NCI-H524 treated with DMSO at 0.1 percent for 48 hours (cell line): ENCODE measurements around the gene ANGPTL4.
A peak's percentile ranks its signal among the peaks of the same experiment; 100 is the strongest.
"Not testable (repeated sequence)": the region's sequence is repeated elsewhere in the genome, so short reads cannot be mapped to it uniquely, and the experiment has no call there.

ENCODE experiments used
- DNase-seq: peaks from one replicate; lab custom pipeline; 2025; lab: John Stamatoyannopoulos, UW

Gene ANGPTL4

DNA sequence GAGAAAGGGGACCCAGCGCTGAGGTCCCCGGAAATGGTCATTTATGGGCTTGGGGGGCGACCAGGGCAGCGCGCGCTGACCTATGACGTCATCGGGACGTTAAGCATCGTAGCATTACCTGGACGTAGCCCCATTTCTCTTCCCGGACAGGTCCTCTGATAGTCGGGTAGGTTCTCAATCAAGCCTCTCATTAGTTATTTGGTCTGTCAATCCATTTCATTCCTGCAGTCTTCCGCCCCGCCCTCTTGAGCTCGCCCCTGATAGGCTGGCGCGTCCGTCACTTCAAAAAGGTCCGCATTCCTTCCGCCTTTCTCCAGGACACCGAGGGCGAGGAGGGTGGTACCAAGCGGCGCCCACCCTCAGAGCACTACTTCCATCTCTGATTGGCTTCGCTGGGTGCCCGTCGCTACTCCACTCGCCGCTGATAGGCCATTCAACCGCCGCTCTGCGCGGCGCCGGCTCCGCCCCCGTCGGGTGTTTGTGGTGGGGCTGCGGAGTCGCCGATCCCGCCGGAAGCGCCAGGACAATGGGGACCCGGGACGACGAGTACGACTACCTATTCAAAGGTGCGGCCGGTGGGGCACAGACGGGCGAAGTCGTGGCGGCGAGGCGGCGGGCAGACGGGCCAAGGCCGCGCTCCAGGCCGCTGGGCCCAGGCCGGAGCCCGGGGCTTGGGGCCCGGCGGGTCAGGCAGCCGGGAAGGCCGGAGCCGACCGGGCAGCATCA lies 26.1 kb downstream of the ANGPTL4 start, which contains the start of gene RAB11B:
TSS of gene RAB11B (plus strand) at position 470 of the 726 bp plus-strand sequence. CDS start at position 527, 57 bp downstream.
- peak; percentile 100 for DNase-seq

DNA sequence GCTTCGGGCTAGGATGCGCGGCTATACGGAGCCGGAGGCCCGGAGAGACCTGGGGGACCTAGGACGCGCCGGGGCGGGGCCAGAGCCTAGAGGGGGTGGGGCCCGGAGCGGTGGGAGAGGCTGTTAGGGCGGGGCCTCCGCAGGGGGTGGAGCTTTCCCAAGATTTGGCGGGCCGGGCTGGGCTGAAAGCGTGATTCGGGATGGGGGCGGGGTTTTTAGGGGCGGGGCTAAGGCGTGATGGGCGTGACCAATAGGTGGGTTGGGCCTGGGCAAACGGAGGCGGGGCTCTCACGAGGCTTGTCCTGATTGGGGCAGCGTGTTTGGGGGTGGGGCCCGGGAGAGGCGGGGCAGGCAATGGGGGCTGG lies 26.6 kb downstream of the ANGPTL4 start:
- DNase-seq: no peak

DNA sequence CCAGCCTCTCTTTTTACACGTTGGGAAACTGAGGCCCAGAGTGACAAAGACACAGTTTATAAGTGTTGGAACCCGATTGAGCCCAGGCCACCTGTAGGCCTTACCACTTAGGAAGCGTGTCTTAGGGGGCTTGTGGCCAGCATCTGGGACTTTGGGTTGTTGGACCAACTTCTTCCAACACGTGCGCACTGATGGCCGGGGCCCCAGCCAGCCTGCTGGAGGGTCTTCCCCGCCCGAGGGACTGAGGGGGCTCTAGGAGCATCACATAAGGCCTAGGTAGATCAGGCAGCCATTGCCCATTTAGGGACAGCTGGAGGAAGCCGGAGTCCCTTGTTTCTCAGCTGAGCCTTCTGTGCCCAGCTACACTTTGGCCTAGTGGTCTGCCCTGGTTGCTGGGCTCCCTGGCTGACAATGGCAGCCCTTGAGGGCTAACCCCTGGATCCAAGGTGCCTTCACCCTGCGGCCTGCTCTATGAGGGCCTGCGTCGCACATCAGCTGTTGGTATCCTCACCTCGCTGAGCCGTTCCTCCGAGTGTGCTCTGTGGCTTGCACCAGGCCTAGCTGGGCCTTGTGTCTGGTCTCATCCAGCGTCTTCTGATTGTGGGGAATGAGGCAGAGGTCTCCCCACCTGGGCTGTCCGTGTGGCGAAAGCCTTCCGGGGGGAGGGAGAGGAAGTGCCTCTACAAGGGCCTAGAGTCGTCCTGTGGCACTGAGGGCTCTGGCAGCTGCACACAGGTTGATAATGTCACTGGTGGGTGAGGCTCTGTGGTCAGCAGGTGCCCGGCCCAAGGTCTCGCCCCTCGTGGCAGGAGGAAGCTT lies 27.5 kb downstream of the ANGPTL4 start:
- no peak for DNase-seq

DNA sequence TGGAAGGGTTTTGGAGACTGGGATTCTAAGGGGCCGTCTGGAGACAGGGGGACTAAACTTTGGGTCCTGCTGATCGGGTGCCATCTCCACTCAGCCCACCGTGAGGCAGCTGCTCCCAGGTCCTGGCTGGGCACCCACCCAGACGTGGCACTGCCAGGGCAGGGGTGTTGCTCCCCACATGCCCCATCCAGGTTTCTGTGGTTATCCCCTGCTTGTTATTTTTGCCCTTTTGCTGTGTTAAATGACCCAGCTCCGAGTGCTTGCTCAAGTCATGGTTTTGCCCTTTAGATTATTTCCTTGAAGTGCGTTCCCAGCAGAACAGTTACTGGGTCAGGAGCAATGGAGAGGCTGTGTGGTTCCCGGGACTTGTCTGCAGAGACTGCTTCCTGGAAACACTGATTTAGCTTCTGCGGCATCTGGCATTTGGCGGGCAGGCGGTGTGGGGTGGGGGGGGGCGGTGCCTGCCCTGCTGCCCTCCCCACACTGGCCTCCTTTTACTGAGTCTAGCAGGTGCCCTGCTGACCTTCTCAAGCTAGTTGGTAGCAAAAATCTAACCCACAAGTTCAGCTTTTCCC lies 28.1 kb downstream of the ANGPTL4 start:
- DNase-seq: no peak

DNA sequence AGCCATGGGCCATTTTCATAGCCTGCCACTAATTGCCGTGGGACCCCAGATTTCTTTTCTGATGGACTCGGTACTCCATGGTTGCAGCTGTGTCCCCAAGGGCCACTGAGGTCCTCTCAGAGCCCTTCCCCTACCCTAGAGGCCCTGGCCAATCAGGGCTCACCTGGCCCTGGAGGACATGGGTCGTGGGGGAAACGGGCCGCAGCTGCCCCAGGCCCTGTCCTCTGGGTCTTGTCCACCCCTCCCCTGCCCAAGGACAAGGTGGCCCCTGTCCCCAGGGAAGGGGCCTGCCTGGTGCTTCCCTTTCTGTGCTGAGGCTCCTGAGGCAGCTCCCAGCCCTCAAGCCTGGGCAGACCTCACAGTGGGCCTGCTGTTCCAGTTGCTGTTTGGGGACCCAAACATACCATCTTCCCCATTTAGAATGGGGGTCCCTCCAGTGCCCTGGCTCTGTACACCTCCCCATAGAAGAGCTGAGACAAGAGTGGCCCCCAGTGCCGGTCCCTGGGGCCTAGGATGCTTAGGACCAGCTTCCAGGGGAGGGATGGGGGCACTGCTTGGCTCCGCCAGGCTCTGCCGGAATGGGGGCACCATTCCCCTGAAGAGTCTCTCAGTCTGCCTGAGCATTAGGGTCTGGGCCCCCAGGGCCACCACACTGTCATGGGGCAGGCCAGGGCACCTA lies 29.4 kb downstream of the ANGPTL4 start:
- no peak for DNase-seq

DNA sequence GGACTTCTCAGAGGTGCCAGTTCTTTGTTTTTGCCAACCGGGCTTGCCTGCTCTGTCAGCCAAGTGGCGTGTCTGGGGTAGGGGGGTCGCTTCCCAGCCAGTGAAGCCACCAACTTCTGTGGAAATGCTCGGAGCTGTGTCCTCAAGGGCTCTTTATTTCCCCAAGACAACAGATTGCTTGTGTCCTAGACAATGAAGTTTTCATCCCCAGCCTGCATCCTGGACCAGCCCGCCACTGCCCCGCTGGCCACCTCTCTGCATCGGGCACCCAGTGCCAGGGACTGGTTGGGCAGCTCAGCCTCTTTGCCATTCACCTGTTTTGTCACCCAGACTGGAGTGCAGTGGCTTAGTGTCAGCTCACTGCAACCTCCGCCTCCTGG lies 29.9 kb downstream of the ANGPTL4 start:
- no peak for DNase-seq

DNA sequence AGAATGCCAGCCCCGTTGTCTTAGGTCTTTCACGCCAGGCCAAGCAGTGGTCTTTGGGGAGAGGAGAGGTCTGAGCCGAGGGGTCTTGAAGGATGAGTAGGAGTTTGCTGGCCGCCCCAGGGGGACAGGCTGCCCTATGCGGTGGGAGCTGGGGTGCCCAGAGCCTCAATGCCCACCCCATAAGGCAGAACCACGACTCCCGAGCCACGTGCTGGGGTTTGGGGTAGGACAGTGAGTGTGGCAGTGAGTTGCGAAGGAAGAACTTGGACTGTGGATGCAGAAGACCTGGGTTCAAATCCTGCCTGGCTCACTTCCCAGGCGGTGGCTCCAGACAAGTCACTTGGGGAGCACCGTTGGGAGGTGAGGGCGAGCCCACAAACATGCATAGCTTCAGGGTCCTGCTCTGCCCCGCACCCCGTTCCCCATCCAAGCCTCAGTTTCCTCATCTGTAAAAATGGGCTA lies 31.7 kb downstream of the ANGPTL4 start:
- DNase-seq: no peak

DNA sequence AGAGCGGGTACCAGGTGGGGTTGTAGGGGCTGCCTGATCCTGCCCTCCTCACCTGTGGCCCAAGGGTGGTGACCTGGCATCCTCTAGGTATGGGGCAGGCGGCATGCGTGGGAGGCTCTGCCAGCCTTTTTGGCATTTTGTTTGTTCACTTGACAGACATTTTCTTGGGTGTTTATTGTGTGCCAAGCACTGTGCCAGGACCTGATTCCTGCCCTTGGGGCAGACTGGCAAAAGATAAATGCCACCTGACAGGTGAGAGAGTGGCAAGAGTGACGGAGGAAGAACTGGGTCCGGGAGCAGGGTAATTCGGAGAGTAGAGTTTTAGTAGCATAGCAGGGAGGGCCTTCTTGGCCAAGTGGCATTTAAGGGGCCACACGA lies 32.2 kb downstream of the ANGPTL4 start:
- no peak for DNase-seq

DNA sequence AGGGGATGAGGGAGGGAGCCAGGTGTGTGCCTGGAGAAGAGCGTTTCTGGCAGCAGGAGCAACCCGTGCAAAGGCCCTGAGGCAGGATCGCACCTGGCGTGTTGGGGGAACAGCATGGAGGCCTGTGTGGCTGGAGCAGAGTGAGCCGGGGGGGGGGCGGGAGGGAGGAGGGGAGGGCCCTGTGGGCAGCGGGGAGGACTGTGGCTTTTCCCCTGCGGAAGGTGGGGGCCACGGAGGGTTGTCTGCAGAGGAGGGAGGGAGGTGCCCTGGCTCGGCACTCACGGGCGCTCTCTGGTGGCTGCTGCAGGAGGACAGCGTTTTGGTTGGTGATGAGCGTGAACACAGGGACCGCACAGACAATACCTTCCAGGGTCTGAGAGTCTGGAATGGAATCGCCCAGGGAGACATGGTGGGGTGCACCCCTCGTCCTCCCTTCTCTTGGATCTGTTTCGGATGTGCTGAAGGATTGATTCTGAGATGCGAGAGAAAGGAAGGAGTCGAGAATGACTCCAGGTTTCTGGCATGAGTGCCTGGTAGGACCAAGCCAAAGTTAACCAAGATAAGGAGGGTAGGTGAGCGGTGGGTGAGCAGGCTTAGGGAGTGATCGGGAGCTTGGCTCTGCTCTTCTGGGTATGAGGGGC lies 32.7 kb downstream of the ANGPTL4 start:
- DNase-seq: no peak

DNA sequence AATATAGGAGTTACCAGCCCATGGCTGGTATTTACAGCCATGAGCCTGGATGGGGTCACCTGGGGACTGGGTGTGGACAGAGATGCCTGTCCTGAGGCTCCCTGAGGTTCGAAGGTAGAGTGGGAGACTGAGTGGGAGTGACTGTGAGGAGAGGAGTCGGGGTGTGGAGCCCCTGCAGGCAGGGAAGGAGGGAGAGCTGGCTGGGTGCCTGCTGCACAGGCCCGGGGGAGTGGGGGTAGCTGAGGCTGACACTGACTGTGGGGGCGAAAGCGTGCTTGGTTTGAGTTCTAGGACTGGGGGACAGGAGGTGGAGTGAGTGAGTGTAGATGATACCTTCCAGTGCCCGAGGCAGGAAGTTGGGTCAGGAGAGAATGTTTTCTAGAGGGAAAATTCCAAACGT lies 33.3 kb downstream of the ANGPTL4 start:
- DNase-seq: no peak

DNA sequence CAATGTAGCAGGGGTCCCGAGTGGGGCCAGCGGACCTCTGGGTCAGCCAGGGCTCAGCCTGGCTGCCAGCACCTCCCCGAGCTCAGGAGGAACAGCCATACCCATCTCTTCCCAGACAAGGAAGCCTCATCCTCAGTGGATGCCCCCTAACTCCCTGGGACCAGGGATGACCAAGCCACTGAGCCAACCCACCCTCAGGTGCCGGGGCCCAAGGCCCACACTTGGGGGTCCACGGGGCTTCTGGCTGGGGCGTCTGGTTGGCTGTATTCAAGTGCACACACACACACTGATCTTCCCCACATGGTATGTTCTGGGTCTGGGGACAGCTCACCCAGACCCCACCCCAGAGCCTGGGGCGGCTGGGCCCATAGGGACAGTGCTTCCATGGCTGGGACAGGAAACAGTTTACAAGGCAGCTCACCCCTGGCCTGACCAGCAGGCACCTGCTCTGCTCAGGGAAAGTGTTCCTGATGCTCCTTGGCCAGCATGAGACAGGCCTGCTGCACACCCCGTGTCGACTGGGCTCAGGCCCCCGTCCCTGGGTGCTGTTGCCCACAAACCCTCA lies 33.9 kb downstream of the ANGPTL4 start:
- DNase-seq: no peak

DNA sequence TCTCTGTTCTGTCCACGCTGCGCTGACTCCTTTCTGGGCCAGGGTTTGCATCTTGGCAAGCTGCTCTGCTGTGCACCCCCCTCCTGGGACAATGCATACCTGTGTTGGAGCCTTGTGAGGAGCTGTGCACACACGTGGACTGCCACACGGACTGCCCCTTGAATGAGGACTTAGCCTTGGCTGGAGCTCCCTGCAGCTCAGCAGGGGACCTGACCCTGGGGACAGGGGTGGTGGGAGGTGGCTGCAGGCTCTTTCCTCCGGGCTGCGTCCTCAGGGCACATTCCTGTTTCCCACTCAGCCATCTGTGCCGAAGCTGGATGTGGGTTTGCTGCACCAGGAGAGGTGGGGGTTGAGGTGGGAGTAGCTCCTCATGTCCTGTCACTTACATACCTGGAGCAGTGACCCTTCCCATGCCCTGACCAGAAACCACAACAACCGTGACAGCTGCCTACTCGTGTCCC lies 34.4 kb downstream of the ANGPTL4 start:
- no peak for DNase-seq

DNA sequence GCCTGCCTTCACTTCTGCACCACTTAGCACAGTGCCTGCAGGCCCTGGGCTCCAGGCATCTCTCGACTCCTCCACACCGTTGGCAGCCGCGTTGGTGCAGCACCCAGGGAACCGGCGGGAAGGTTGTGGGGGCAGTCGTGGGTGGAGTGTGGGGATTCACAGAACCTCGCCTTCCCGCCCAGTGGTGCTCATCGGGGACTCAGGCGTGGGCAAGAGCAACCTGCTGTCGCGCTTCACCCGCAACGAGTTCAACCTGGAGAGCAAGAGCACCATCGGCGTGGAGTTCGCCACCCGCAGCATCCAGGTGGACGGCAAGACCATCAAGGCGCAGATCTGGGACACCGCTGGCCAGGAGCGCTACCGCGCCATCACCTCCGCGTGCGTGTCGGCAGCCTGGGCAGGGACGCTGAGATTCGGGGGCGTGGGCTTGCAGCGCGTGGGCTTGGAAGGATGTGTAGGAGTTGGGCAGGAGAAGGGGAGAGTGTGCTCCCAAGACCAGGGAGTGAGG lies 35.8 kb downstream of the ANGPTL4 start:
- DNase-seq: no peak

DNA sequence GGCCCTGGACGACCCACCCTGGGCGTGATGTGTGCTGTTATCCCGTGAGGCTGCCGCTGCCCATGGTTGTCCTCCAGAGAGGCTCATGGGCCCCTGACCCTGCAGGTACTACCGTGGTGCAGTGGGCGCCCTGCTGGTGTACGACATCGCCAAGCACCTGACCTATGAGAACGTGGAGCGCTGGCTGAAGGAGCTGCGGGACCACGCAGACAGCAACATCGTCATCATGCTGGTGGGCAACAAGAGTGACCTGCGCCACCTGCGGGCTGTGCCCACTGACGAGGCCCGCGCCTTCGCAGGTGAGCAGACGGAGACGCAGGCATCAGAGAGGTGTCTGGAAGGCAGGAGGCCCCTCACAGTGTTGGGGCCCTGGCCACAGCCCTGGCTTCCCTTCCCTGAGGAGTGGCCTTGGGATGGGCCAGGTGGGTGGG lies 38.0 kb downstream of the ANGPTL4 start:
- DNase-seq: no peak

DNA sequence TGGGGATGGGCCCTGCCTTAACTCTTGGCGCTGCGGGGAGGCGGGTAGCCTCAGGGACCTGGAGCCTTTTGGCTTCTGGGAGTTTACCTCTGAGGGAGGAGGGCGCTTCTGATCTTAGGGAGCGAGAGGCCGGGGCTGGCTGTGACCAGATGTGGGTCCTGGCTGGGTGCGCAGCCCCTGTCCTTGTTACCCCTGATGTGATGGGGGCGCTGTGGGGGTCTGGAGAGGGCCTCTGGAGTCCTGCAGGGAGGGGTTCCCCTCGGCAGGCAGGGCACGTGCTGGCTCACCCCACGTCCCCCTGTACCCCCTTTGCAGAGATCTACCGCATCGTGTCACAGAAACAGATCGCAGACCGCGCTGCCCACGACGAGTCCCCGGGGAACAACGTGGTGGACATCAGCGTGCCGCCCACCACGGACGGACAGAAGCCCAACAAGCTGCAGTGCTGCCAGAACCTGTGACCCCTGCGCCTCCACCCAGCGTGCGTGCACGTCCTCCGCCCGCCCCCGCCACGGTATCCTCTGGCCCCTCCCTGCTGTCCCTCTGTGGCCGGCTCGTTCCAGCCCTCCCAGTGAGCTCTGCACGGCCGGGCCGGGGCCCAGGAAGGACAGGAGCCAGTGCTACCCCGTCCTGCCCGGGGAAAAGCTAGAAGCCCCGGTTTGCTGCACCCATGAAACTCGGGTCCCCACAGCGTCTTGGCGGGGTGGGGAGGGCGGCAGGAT lies 39.3 kb downstream of the ANGPTL4 start:
- no peak for DNase-seq

DNA sequence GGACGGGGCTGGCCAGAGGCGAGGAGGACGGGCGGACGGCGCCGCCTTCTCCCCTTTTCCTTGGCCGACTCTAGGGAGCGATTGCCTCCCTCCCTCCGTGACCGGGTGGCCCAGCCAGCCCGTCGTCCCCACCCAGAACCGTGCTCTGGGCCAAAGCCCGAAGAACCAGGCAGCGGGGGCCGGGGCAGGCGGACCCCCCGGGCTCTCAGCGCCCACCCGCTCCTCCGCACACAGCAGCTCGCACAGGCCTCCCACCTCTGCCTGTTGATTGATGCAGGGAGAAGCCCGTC lies 39.8 kb downstream of the ANGPTL4 start:
- no peak for DNase-seq

DNA sequence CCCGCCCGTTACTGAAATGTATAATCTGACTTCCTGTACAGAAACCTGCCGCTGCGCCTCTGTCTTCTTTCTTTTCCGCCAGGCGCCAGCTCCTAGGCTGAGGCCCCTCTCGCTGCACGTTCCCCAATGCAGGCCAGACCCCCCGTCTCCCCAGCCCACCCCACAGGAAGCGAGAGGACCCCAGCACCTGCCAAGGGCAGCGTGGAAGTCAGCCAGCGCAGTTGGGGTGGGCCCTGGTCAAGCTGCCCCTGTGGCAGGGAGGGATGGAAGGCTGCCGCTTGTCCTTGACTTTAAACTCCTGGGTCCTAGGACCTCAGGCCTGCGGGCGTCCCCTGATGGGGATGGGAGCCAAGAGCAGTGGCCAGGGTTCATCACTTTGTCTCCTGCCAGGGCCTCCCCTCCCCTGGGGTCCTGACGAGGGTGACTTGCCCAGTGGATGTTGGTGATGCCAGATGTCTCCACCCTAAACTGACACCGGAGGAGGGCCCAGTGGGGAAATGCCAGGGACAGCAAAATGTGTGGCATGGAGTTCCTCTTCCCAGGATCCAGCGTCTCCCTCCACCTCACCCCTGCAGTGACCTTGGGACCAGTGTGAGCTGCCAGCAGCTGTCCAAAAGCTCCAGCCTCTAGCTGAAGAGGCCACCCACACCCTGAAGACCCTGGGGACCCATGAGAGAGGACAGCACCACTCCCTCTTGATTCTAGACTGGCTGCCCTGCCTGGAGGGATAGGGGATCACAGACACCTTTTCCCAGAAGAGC lies 40.6 kb downstream of the ANGPTL4 start:
- DNase-seq: no peak

DNA sequence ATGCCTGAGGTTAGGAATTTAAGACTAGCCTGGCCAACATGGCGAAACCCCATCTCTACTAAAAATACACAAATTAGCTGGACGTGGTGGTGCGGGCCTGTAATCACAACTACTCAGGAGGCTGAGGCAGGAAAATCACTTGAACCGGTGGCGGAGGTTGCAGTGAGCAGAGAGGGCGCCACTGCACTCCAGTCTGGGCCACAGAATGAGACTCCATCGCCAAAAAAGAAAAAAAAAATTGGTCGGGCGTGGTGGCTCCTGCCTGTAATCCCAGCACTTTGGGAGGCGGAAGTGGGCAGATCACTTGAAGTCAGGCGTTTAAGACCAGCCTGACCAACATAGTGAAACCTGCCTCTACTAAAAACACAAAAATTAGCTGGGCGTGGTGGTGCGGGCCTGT lies 46.8 kb downstream of the ANGPTL4 start:
- DNase-seq: not testable (repeated sequence)

DNA sequence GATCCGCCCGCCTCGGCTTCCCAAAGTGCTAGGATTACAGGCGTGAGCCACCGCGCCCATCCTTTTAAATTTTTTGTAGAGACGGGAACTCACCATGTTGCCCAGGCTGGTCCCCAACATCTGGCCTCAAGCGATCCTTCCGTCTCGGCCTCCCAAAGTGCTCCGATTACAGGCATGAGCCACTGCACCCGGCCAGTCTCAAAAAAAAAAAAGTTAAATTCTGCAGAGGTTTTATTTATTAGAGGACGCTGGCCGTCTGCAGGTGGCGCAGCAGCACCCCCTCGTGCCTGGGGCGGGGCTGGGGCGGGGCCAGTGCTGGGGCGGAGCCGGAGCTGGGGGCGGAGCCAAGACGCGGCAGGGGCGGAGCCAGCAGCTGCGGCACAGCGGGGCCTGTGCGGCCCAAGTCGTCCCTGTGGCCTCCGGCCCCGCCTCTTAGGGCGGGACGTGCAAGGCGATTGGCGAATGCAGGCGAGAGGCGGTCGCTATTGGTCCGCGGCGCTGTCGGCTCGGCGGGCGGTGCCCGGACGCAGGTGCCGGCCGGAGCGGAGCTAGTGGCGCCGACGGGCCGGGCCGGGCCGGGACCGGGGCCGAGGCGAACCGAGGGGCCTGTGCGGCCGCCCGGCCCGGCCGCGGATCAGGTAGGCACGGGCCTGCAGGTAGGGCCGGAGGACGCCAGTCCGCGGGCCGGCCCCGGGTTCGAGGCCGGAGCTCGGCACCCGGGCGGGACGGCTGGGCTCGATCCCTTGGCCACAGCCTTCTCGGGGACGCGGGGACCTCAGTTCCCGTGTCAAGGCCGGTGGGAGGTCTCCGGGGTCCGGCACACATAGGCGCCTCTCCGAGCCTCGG lies 49.1 kb downstream of the ANGPTL4 start, which contains the start of gene MARCHF2:
TSS of gene MARCHF2 (plus strand) at position 523 of the 846 bp plus-strand sequence. CDS start 8,536 bp downstream, outside the sequence.
- peak; percentile 22 for DNase-seq
